GM12872 (cell line): ENCODE results near the gene PCK2.

ENCODE experiments used
- TF ChIP-seq, protein P1 (sequence below): IDR thresholded peaks from 3 replicates; pipeline ENCODE4 v1.5.1; 2011; ENCODE audit warnings: low read depth, mild to moderate bottlenecking, low read length, moderate library complexity; ENCODE audit not compliant: insufficient read depth

The PCK2 gene

DNA sequence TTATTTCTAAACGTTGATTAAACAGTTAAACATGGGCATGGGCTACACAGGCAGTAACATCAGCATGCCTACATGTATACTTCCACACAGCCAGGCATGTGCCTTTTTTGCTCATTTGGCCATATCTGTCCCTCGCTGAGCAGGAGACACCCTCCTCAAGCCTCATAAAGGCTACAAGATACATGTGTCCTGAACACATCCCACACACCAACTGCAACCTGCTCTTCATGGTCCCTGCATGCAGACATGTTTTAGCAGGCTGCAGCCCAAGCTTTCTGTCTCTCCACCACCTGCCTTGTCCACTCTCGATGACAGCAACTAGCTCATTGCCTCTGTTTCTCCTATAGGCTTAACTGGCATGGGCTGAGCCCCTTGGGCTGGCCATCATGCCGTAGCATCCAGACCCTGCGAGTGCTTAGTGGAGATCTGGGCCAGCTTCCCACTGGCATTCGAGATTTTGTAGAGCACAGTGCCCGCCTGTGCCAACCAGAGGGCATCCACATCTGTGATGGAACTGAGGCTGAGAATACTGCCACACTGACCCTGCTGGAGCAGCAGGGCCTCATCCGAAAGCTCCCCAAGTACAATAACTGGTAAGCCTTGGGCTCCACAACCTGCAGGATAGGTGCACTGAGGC, 2.6 kb downstream of the PCK2 start:
- TF ChIP-seq, protein P1, sequence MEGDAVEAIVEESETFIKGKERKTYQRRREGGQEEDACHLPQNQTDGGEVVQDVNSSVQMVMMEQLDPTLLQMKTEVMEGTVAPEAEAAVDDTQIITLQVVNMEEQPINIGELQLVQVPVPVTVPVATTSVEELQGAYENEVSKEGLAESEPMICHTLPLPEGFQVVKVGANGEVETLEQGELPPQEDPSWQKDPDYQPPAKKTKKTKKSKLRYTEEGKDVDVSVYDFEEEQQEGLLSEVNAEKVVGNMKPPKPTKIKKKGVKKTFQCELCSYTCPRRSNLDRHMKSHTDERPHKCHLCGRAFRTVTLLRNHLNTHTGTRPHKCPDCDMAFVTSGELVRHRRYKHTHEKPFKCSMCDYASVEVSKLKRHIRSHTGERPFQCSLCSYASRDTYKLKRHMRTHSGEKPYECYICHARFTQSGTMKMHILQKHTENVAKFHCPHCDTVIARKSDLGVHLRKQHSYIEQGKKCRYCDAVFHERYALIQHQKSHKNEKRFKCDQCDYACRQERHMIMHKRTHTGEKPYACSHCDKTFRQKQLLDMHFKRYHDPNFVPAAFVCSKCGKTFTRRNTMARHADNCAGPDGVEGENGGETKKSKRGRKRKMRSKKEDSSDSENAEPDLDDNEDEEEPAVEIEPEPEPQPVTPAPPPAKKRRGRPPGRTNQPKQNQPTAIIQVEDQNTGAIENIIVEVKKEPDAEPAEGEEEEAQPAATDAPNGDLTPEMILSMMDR, result no peak

DNA sequence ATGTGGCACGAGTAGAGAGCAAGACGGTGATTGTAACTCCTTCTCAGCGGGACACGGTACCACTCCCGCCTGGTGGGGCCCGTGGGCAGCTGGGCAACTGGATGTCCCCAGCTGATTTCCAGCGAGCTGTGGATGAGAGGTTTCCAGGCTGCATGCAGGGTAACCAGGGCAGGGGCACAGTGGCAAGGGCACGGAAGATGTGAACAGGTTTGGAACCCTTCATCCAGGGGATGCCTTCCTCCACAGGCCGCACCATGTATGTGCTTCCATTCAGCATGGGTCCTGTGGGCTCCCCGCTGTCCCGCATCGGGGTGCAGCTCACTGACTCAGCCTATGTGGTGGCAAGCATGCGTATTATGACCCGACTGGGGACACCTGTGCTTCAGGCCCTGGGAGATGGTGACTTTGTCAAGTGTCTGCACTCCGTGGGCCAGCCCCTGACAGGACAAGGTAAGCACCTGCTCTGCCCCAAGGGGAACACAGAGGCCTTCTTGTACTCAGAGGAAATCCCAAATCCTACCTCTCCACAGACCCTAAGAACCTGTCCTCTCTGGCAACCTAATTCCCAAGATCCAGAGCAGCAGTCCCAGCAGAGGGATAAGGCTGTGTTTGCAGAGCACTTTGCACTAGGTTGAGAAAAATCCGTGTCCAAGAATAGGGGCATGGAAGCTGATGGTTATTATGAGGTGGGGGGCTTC, 4.3 kb downstream of the PCK2 start:
- TF ChIP-seq, protein P1, result no peak

DNA sequence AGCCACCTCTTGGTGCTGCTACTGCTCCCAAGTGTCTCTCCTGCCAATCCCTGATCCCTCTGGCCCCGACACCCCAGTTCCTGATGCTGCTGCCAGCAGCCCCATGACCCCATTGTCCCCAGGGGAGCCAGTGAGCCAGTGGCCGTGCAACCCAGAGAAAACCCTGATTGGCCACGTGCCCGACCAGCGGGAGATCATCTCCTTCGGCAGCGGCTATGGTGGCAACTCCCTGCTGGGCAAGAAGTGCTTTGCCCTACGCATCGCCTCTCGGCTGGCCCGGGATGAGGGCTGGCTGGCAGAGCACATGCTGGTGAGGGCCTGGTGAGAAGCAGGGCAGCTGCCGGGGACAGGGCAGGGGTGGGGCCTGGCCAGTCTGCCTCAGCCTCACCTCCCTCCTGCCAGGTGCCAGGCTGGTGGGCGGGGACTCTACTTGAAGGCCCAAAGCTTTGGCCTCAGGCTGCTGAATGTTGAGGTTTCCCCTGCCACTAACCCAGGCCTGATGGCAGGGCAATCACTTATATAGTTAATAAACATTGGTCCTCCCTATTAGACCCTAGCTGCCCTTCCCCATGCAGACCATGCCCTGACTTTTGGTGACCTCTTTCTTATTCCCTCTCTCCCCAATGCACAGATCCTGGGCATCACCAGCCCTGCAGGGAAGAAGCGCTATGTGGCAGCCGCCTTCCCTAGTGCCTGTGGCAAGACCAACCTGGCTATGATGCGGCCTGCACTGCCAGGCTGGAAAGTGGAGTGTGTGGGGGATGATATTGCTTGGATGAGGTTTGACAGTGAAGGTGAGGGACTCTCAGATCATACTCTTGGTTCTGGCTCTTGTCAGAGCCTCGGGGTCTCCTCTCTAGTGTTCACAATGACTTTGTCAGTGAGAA, 5.1 kb downstream of the PCK2 start:
- TF ChIP-seq, protein P1, result no peak

DNA sequence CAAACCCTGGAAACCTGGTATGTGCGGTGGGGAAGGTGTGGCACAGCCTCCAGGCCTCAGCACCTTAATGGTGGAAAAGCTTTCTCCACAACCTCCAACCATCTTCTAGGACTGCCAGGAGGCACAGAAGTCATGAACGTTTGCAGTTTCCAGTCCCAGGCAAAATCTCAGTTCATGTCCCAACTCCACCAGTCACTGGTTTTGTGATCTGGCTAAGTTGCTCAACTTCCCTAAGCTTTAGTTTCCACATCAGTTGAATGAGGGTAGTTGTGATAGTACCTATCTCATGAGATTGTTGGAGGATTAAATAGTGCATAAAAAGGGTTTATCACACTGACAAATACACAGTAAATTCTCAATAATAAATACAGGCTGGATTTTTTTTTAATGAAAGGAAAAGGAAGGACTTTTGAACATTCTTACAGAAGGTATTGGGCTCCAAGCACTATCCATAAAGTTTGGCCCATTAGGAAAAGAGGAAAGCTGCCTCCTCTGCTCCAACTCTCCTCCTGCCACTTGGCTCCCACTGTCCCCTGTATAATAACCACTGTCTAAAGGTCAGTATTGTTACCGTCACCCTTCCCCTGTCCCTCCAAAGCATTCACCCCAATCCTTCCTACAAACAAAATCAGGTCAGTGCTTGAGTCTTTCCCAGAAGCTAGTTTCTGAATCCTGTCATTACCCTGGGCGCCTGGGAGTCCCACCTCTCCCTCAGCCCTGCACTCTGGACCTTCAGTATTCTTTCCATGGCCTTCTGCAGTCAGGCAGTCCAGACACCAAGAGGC, 6.3 kb downstream of the PCK2 start:
- TF ChIP-seq, protein P1, result no peak

DNA sequence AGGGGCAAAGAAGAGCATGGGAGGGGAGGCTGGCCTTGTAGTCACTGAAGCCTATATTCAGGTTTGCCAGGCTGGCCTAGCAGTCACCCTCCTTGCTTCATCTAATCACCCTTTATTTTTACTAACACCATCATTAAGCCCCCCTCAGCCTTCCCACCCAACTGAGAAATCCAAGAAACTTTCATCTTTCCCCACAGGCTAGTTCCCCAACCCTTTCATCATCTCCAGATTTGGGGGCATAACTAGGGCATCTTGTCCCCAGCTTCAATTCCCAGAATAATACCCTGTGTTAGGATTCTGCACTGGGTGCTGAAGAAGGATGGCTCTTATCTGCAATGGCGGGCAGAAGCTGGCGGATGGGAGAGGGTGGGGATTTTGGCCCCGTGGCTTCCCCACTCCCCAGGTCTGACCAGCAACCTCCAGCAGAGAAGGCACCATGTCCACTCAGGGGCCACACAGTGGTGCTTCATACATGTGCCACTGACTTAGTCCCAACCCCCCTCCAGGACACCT, 6.9 kb downstream of the PCK2 start:
- TF ChIP-seq, protein P1, result no peak

DNA sequence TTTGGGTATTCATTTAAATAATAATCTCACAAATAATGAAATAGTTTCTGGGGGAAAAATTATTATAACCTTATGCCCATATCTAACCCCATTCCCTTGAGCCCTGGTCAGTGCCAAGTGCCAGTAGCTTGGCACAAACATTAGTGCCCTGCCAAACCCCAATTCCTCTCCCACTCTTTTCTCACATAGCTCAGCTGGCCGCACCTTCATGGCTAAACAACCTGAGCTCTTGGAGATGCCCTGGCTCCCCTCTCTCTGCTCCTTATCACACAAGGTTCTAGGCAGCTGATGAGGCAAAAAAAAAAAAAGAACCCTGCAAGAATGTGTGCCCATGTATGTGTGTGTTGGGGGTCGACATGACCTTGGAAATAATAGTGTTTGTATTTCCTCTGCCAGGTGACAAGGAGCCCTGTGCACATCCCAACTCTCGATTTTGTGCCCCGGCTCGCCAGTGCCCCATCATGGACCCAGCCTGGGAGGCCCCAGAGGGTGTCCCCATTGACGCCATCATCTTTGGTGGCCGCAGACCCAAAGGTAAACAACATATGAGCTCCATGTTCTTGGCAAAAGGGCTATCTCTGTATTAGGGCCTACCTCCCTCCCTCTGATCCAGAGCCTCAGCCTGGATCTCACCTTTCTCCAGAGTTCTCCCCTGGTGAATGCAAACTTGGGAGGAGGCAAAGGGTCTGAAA, 8.4 kb downstream of the PCK2 start:
- TF ChIP-seq, protein P1, result no peak
